HEK293T (cell line): ENCODE data around the gene IRF1.

ENCODE experiments used
- BHLHE40 ChIP-seq: fragments of 450-650 bp; IDR thresholded peaks from 2 replicates; pipeline ENCODE4 v1.6.1; 2016; ENCODE audit warnings: mild to moderate bottlenecking, moderate library complexity, borderline replicate concordance
- FOXA1 ChIP-seq: fragments of 450-650 bp; IDR thresholded peaks from 2 replicates; pipeline ENCODE4 v1.6.1; 2016; ENCODE audit warnings: mild to moderate bottlenecking
- SP1 ChIP-seq: fragments of 450-650 bp; IDR thresholded peaks from 2 replicates; pipeline ENCODE4 v1.6.1; 2017

DNA sequence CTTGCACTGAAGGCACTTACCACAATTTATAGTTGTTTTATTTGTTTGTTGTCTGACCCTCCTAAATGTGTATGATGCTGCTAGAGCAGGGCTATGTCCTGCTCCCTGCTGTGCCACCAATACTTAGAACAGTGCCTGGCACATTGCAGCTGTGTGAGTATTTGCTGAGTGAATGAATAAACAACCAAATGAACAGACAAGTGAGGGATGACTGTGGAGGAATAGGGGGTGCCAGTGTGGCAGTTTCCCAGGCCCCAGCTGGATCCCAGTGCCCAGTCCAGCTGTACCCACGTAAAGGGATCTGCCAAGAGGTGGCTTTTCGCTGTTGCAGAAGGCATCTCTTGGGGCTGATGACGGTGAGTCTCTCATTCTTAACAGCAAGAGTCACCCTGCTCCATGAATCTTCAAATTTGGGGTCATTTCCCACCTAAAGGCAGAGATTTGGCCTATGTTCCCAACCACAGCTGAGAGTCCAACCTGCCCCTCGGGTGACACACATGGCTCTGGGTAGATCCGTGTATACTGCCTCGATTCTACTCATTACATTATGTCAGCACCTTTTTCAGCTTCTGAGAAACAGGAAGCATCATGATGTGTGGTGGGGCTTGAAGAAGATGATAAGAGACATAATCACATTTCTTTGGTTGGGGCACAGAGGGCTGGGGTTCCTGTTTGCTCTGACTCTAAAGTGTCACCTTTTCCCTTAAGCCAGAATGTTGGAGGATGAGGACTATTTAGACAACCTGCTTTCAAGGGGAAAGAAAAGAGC, 38.5 kb upstream of the IRF1 start:
- TF ChIP-seq FOXA1 (no peak), BHLHE40 (no peak), SP1 (no peak)
